Mesenchymal stem cell (in vitro differentiated cells and primary cell): Measurements from ENCODE around the gene KRIT1.

Source experiments
- DNase-seq: peaks from one replicate; pipeline ENCODE4 v3.0.0-alpha.2; 2013
- H2AFZ ChIP-seq: one replicate; pipeline ENCODE4 v1.6.1; 2013; ENCODE audit warnings: low read depth, mild to moderate bottlenecking, control low read depth, inconsistent platforms, low read length, moderate library complexity
- H2AK5ac ChIP-seq: 2 replicates; pipeline ENCODE4 v1.6.1; 2013; ENCODE audit warnings: low read length, moderate library complexity, mild to moderate bottlenecking, inconsistent platforms; ENCODE audit not compliant: severe bottlenecking
- H2BK120ac ChIP-seq: one replicate; pipeline ENCODE4 v1.6.1; 2013; ENCODE audit warnings: low read depth, mild to moderate bottlenecking, inconsistent platforms, low read length, moderate library complexity
- H2BK12ac ChIP-seq, 2 experiments: one replicate each; pipeline ENCODE4 v1.6.1; 2013; ENCODE audit warnings: inconsistent platforms in 2 of 2, low read length in 2 of 2, mild to moderate bottlenecking in 2 of 2, moderate library complexity in 2 of 2, control low read depth in 1 of 2
- H2BK15ac ChIP-seq: one replicate; pipeline ENCODE4 v1.6.1; 2013; ENCODE audit warnings: mild to moderate bottlenecking, low read depth, inconsistent platforms; ENCODE audit not compliant: poor library complexity, severe bottlenecking
- H2BK5ac ChIP-seq: 2 replicates; pipeline ENCODE4 v1.6.1; 2013; ENCODE audit warnings: low read depth, mild to moderate bottlenecking, low read length, control low read depth, inconsistent platforms; ENCODE audit not compliant: poor library complexity, severe bottlenecking
- H3K14ac ChIP-seq, 2 experiments: one replicate each; pipeline ENCODE4 v1.6.1; 2013; ENCODE audit warnings: inconsistent platforms in 2 of 2, low read length in 2 of 2, control low read depth in 1 of 2, mild to moderate bottlenecking in 1 of 2, moderate library complexity in 1 of 2
- H3K18ac ChIP-seq, 2 experiments: one replicate each; pipeline ENCODE4 v1.6.1; 2013; ENCODE audit warnings: inconsistent platforms in 2 of 2, low read length in 2 of 2, control low read depth in 1 of 2, low read depth in 1 of 2, mild to moderate bottlenecking in 1 of 2
- H3K23ac ChIP-seq, 2 experiments: one replicate each; pipeline ENCODE4 v1.6.1; 2013; ENCODE audit warnings: inconsistent platforms in 2 of 2, low read length in 2 of 2, mild to moderate bottlenecking in 2 of 2, moderate library complexity in 2 of 2, control low read depth in 1 of 2
- H3K27ac ChIP-seq: 2 replicates; pipeline ENCODE4 v1.5.1; 2013; ENCODE audit warnings: mild to moderate bottlenecking, moderate library complexity, low read length, control low read depth, inconsistent platforms; ENCODE audit not compliant: poor library complexity, severe bottlenecking
- H3K27me3 ChIP-seq, 2 experiments: 2 replicates each; pipeline versions ENCODE4 v1.6.1 to v1.7.0; 2013; ENCODE audit warnings: low read length in 2 of 2, mild to moderate bottlenecking in 2 of 2, moderate library complexity in 2 of 2, control low read depth in 1 of 2, inconsistent platforms in 1 of 2; ENCODE audit not compliant: control insufficient read depth in 1 of 2, insufficient read depth in 1 of 2
- H3K36me3 ChIP-seq, 2 experiments: 2 replicates each; pipeline versions ENCODE4 v1.6.1 to v1.7.0; 2013; ENCODE audit warnings: low read length in 2 of 2, control low read depth in 1 of 2, inconsistent platforms in 1 of 2, low read depth in 1 of 2, mild to moderate bottlenecking in 1 of 2; ENCODE audit not compliant: insufficient read depth in 2 of 2, control insufficient read depth in 1 of 2
- H3K4ac ChIP-seq, 2 experiments: one replicate each; pipeline ENCODE4 v1.6.1; 2013; ENCODE audit warnings: inconsistent platforms in 2 of 2, low read length in 2 of 2, mild to moderate bottlenecking in 2 of 2, moderate library complexity in 2 of 2, control low read depth in 1 of 2, low read depth in 1 of 2
- H3K4me1 ChIP-seq: 2 replicates; pipeline ENCODE4 v1.6.1; 2013; ENCODE audit warnings: low read depth, low read length, control low read depth; ENCODE audit not compliant: control insufficient read depth, insufficient read depth
- H3K4me2 ChIP-seq: 2 replicates; pipeline ENCODE4 v1.6.1; 2013; ENCODE audit warnings: low read length, mild to moderate bottlenecking, inconsistent platforms; ENCODE audit not compliant: poor library complexity, severe bottlenecking
- H3K4me3 ChIP-seq, 2 experiments: 2 replicates each; pipeline versions ENCODE4 v1.5.1 to v1.7.0; 2013; ENCODE audit warnings: low read length in 2 of 2, mild to moderate bottlenecking in 2 of 2, control low read depth in 1 of 2, low read depth in 1 of 2; ENCODE audit not compliant: insufficient read depth in 1 of 2
- H3K79me1 ChIP-seq: replicated peaks from 2 replicates; pipeline ENCODE4 v1.6.1; 2013; ENCODE audit warnings: mild to moderate bottlenecking, control low read depth, low read length, inconsistent platforms; ENCODE audit not compliant: poor library complexity, severe bottlenecking
- H3K9ac ChIP-seq: 2 replicates; pipeline ENCODE4 v1.7.0; 2013; ENCODE audit warnings: mild to moderate bottlenecking, low read length, moderate library complexity
- H3K9me3 ChIP-seq: 2 replicates; pipeline ENCODE4 v1.7.0; 2013; ENCODE audit warnings: mild to moderate bottlenecking, low read length; ENCODE audit not compliant: control insufficient read depth
- H4K8ac ChIP-seq: one replicate; pipeline ENCODE4 v1.6.1; 2013; ENCODE audit warnings: inconsistent platforms, mild to moderate bottlenecking, low read length, moderate library complexity
- H4K91ac ChIP-seq: one replicate; pipeline ENCODE4 v1.6.1; 2013; ENCODE audit warnings: mild to moderate bottlenecking, low read length, inconsistent platforms
- WGBS: methylation state at CpG from one replicate; pipeline ENCODE4 v1.1.7; 2013; ENCODE audit warnings: mixed read lengths; 5-methylcytosine and 5-hydroxymethylcytosine counted together

Gene KRIT1

DNA sequence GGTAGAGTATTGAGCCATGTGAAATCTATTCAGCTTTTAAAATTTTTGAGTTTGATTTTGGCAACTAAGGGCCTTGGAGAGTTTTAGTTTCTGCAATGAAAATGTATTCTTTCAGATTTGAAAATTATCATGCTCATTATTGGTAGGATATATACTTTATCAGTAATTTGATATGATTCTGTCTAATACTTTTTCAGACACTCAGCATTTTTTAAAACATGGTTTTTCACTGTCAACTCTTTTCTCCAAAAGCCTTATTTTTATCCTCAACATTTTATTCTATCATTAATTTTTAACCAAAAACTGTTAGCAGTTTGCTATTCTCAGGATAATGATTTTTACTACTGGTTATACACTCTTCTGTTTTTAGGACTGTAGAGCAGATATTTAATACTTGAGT, 4.9 kb upstream of the KRIT1 start:
- Histone ChIP-seq H2BK15ac (no peak overlapping the region), H3K27me3 (no peaks in the 10 kb centered on the region), H3K9ac (no peak overlapping the region), H3K4me3 (no peak overlapping the region), H2BK5ac (no peak overlapping the region), H2BK120ac (no peak overlapping the region), H3K9me3 (no peaks in the 10 kb centered on the region), H3K79me1 (peaks cover 11% of the 10 kb centered on the region), H2BK12ac (no peak overlapping the region), H2AFZ (no peak overlapping the region), H3K23ac (no peak overlapping the region), H3K14ac (no peak overlapping the region), H2AK5ac (no peak overlapping the region), H3K4me2 (no peak overlapping the region), H3K27ac (no peak overlapping the region), H3K4ac (no peak overlapping the region), H3K36me3 (peaks cover 3 to 10% of the 10 kb centered on the region in 2 experiments), H4K8ac (no peak overlapping the region), H3K18ac (no peak overlapping the region), H3K4me1 (no peaks in the 10 kb centered on the region), H4K91ac (no peak overlapping the region)
- DNase-seq, result no peak

DNA sequence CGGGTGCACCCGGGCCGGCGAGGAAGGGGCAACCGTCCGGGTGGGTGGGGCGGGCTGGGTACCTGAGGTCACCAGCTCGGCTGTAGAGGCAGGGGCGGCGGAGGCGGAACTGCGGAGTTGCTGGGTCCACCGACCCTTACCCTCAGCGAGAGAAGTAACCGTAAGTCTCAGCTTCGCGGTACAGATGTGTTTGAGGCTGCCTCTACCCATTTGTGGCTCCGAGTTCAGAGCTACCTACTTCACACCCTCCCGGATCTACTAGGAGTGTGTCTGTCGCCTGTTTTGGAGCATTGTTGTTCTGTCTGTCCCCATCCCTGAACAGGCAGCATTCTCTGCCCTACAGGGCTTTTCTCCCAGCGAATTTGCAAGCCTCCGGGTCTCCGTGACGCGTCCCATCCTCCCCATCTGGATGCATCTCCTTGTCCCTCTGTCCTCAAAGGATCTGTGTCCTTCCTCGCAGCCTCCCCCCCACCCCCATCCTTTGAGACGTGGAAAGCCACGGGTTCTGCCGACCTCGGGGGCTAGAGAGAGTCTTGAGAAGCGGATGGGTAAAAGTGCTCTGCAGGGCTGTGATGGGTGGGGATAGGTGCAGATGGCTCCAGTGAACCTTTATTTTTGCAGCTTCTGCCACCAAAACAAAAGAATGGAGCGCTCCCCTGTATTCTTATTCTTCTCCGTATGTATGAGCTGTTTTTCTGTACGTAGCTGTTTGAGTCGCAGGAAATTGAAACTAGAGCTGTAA, 817 bp upstream of the KRIT1 start:
- Histone ChIP-seq H3K4ac (peak overlapping the region; percentile 47 to 88), H3K9me3 (no peaks in the 10 kb centered on the region), H2BK15ac (peak overlapping the region; percentile 63), H2BK5ac (no peak overlapping the region), H3K18ac (peak overlapping the region; percentile 39 to 98), H2BK12ac (peak overlapping the region in 1 of 2 experiments; percentile 77), H2AFZ (no peak overlapping the region), H3K4me3 (peak overlapping the region; percentile 94 to 99), H3K9ac (peak overlapping the region; percentile 98), H3K27me3 (no peaks in the 10 kb centered on the region), H3K27ac (no peak overlapping the region), H3K36me3 (peaks cover 2 to 5% of the 10 kb centered on the region in 2 experiments), H3K79me1 (peaks cover 2% of the 10 kb centered on the region), H4K8ac (peak overlapping the region; percentile 87), H2AK5ac (no peak overlapping the region), H3K4me1 (peaks cover 2% of the 10 kb centered on the region), H4K91ac (no peak overlapping the region), H2BK120ac (peak overlapping the region; percentile 27), H3K4me2 (peak overlapping the region; percentile 67), H3K14ac (peak overlapping the region in 1 of 2 experiments; percentile 94), H3K23ac (peak overlapping the region in 1 of 2 experiments; percentile 98)
- DNase-seq, result peak; percentile 55
- WGBS, result 0% methylated on average over 33 of the region's 35 CpGs

DNA sequence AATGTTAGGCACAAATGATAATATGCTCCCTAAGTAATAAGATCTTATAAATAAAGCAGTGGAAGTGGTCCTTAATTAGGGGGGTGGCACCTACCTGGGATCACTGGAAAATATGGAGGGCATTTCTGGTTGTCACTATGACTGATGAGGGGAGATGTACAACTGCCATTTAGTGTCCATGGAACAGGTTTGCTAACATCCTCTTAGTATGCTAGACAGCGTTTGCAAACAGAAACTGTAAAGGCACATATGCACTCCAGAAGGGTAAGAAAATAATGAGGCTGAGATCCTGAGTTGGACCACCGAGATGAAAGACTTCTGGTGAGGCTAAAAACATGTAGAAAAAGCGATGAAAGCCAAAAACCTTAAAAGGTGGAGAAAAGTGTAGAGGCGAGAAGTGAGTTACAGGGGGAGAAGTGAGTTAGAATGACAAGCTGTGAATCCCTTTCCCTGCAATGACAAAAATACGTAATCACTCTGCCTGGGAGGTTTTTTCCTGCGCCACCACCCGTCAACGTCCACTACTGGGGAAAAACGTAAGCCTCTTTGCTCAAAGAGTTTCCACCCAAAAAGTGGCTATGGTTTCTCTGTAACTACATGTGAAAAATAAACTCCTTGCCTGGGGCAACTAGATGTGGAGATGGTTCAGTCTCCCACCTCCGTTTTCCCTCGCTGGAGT, 767 bp downstream of the KRIT1 start:
- peaks cover 4% of the 10 kb centered on the region for H3K79me1 ChIP-seq
- WGBS, result 6% methylated on average over 6 of the region's 11 CpGs
- peak overlapping the region; percentile 87 for H3K27ac ChIP-seq

DNA sequence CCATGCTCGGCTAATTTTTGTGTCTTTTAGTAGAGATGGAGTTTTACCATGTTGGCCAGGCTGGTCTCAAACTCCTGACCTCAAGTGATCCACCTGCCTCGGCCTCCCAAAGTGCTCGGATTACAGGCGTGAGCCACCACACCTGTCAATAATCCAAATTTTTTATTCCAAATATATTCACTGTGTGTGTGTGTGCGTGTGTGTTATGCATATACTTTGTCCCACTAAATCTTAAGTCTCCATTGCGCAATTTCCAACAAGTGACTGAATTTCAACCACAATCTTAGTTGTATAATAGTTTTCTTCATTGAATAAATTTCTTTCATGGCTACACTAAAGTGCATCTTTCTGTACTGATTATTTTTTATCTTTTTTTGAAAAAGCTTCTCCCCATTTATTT, 2.7 kb downstream of the KRIT1 start:
- H2BK120ac ChIP-seq, result no peak overlapping the region
- WGBS, result 100% methylated on average over 1 of the region's 6 CpGs
- H2BK5ac ChIP-seq, result no peak overlapping the region
- no peak overlapping the region for H3K23ac ChIP-seq
- peaks cover 9% of the 10 kb centered on the region for H3K79me1 ChIP-seq
- no peak overlapping the region for H3K18ac ChIP-seq
- no peak for DNase-seq
- H2AFZ ChIP-seq, result no peak overlapping the region
- H2BK12ac ChIP-seq, result no peak overlapping the region
- no peaks in the 10 kb centered on the region for H3K27me3 ChIP-seq
- no peak overlapping the region for H4K8ac ChIP-seq
- peaks cover 2% of the 10 kb centered on the region for H3K4me1 ChIP-seq
- H2AK5ac ChIP-seq, result no peak overlapping the region
- no peak overlapping the region for H4K91ac ChIP-seq
- H3K9ac ChIP-seq, result no peak overlapping the region
- no peak overlapping the region for H3K27ac ChIP-seq
- H3K9me3 ChIP-seq, result no peaks in the 10 kb centered on the region
- H3K4me2 ChIP-seq, result no peak overlapping the region
- peaks cover 2 to 39% of the 10 kb centered on the region in 2 experiments for H3K36me3 ChIP-seq
- no peak overlapping the region for H3K4ac ChIP-seq
- no peak overlapping the region for H3K14ac ChIP-seq
- no peak overlapping the region for H2BK15ac ChIP-seq
- no peak overlapping the region for H3K4me3 ChIP-seq

More for the DNA sequence above, 767 bp downstream of the KRIT1 start:
- Histone ChIP-seq H2BK5ac (no peak overlapping the region), H3K4me3 (peak overlapping the region; percentile 94 to 99), H2BK15ac (no peak overlapping the region), H2BK120ac (no peak overlapping the region), H3K27me3 (no peaks in the 10 kb centered on the region), H4K8ac (peak overlapping the region; percentile 100), H3K9ac (peak overlapping the region; percentile 98), H3K14ac (peak overlapping the region in 1 of 2 experiments; percentile 98), H3K4me2 (peak overlapping the region; percentile 94), H2AFZ (peak overlapping the region; percentile 95), H3K18ac (peak overlapping the region; percentile 96 to 98), H3K9me3 (no peaks in the 10 kb centered on the region), H4K91ac (peak overlapping the region; percentile 48), H3K36me3 (peaks cover 2 to 20% of the 10 kb centered on the region in 2 experiments), H3K4me1 (peaks cover 2% of the 10 kb centered on the region), H3K4ac (peak overlapping the region; percentile 89 to 98), H3K23ac (peak overlapping the region in 1 of 2 experiments; percentile 89), H2AK5ac (no peak overlapping the region), H2BK12ac (no peak overlapping the region)
- peak; percentile 67 for DNase-seq
